ENCODE data around the gene EFTUD2.

The EFTUD2 gene

GRCh38 chr17:44900894-44901293 is 1.6 kb upstream of the EFTUD2 start:
- no peaks in the 10 kb centered on the region for H3K9me3 ChIP-seq (ENCODE audit: control insufficient read depth in 1 of 2, low read length in 2 of 2)
- no peaks in the 10 kb centered on the region for H3K36me3 ChIP-seq (ENCODE audit: control insufficient read depth in 1 of 2, insufficient read depth in 2 of 2, low read length in 2 of 2)
- H3K27me3 ChIP-seq (ENCODE audit: low read depth, low read length) = no peaks in the 10 kb centered on the region
- peaks cover 14 to 25% of the 10 kb centered on the region in 2 donors for H3K4me1 ChIP-seq (ENCODE audit: control insufficient read depth in 1 of 2, insufficient read depth in 2 of 2, low read length in 2 of 2)
- no peak overlapping the region for H3K27ac ChIP-seq (ENCODE audit: low read length)
- no peak overlapping the region for H3K4me3 ChIP-seq (ENCODE audit: low read depth in 1 of 2, low read length in 2 of 2)

GRCh38 chr17:44898768-44899073 is 524 bp downstream of the EFTUD2 start:
- Histone ChIP-seq H3K36me3 (ENCODE audit: control insufficient read depth in 1 of 2, insufficient read depth in 2 of 2, low read length in 2 of 2) (peaks cover 5% of the 10 kb centered on the region in 2 donors), H3K27me3 (ENCODE audit: low read depth, low read length) (no peaks in the 10 kb centered on the region), H3K4me3 (ENCODE audit: low read depth in 1 of 2, low read length in 2 of 2) (peak overlapping the region; percentile 91 to 99), H3K4me1 (ENCODE audit: control insufficient read depth in 1 of 2, insufficient read depth in 2 of 2, low read length in 2 of 2) (peaks cover 11 to 25% of the 10 kb centered on the region in 2 donors), H3K9me3 (ENCODE audit: control insufficient read depth in 1 of 2, low read length in 2 of 2) (no peaks in the 10 kb centered on the region), H3K27ac (ENCODE audit: low read length) (peak overlapping the region; percentile 95)

GRCh38 chr17:44894642-44895041 is 4.6 kb downstream of the EFTUD2 start:
- H3K9me3 ChIP-seq (ENCODE audit: control insufficient read depth in 1 of 2, low read length in 2 of 2) = no peaks in the 10 kb centered on the region
- peaks cover 0 to 14% of the 10 kb centered on the region in 2 donors for H3K4me1 ChIP-seq (ENCODE audit: control insufficient read depth in 1 of 2, insufficient read depth in 2 of 2, low read length in 2 of 2)
- no peaks in the 10 kb centered on the region for H3K27me3 ChIP-seq (ENCODE audit: low read depth, low read length)
- no peak overlapping the region for H3K27ac ChIP-seq (ENCODE audit: low read length)
- no peak overlapping the region for H3K4me3 ChIP-seq (ENCODE audit: low read depth in 1 of 2, low read length in 2 of 2)
- peaks cover 14% of the 10 kb centered on the region in 2 donors for H3K36me3 ChIP-seq (ENCODE audit: control insufficient read depth in 1 of 2, insufficient read depth in 2 of 2, low read length in 2 of 2)

- no peaks in the 10 kb centered on the region for H3K9me3 ChIP-seq (ENCODE audit: control insufficient read depth in 1 of 2, low read length in 2 of 2)
- H3K4me3 ChIP-seq (ENCODE audit: low read depth in 1 of 2, low read length in 2 of 2) = no peak overlapping the region
- no peak overlapping the region for H3K27ac ChIP-seq (ENCODE audit: low read length)
- no peaks in the 10 kb centered on the region for H3K27me3 ChIP-seq (ENCODE audit: low read depth, low read length)
- H3K36me3 ChIP-seq (ENCODE audit: control insufficient read depth in 1 of 2, insufficient read depth in 2 of 2, low read length in 2 of 2) = peaks cover 14 to 22% of the 10 kb centered on the region in 2 donors
- H3K4me1 ChIP-seq (ENCODE audit: control insufficient read depth in 1 of 2, insufficient read depth in 2 of 2, low read length in 2 of 2) = peaks cover 0 to under 1% of the 10 kb centered on the region in 2 donors
These were observed 7.0 kb downstream of the EFTUD2 start for GRCh38 chr17:44892250-44892649.

- H3K4me3 ChIP-seq (ENCODE audit: low read depth in 1 of 2, low read length in 2 of 2) = no peak overlapping the region
- peaks cover 27 to 46% of the 10 kb centered on the region in 2 donors for H3K36me3 ChIP-seq (ENCODE audit: control insufficient read depth in 1 of 2, insufficient read depth in 2 of 2, low read length in 2 of 2)
These were observed 10.2 kb downstream of the EFTUD2 start for GRCh38 chr17:44889003-44889402.

GRCh38 chr17:44887971-44888954 is 11.0 kb downstream of the EFTUD2 start:
- Histone ChIP-seq H3K9me3 (ENCODE audit: control insufficient read depth in 1 of 2, low read length in 2 of 2) (no peaks in the 10 kb centered on the region), H3K36me3 (ENCODE audit: control insufficient read depth in 1 of 2, insufficient read depth in 2 of 2, low read length in 2 of 2) (peaks cover 30 to 48% of the 10 kb centered on the region in 2 donors), H3K27me3 (ENCODE audit: low read depth, low read length) (no peaks in the 10 kb centered on the region), H3K4me3 (ENCODE audit: low read depth in 1 of 2, low read length in 2 of 2) (no peak overlapping the region), H3K27ac (ENCODE audit: low read length) (no peak overlapping the region), H3K4me1 (ENCODE audit: control insufficient read depth in 1 of 2, insufficient read depth in 2 of 2, low read length in 2 of 2) (no peaks in the 10 kb centered on the region)

More at GRCh38 chr17:44889003-44889402, 10.2 kb downstream of the EFTUD2 start:
- H3K27ac ChIP-seq (ENCODE audit: low read length) = no peak overlapping the region
- H3K9me3 ChIP-seq (ENCODE audit: control insufficient read depth in 1 of 2, low read length in 2 of 2) = no peaks in the 10 kb centered on the region
- H3K4me1 ChIP-seq (ENCODE audit: control insufficient read depth in 1 of 2, insufficient read depth in 2 of 2, low read length in 2 of 2) = no peaks in the 10 kb centered on the region
- H3K27me3 ChIP-seq (ENCODE audit: low read depth, low read length) = no peaks in the 10 kb centered on the region

- Histone ChIP-seq H3K9me3 (ENCODE audit: control insufficient read depth in 1 of 2, low read length in 2 of 2) (no peaks in the 10 kb centered on the region), H3K4me1 (ENCODE audit: control insufficient read depth in 1 of 2, insufficient read depth in 2 of 2, low read length in 2 of 2) (no peaks in the 10 kb centered on the region), H3K27me3 (ENCODE audit: low read depth, low read length) (no peaks in the 10 kb centered on the region), H3K27ac (ENCODE audit: low read length) (no peak overlapping the region), H3K36me3 (ENCODE audit: control insufficient read depth in 1 of 2, insufficient read depth in 2 of 2, low read length in 2 of 2) (peaks cover 40 to 54% of the 10 kb centered on the region in 2 donors), H3K4me3 (ENCODE audit: low read depth in 1 of 2, low read length in 2 of 2) (no peak overlapping the region)
These were observed 12.2 kb downstream of the EFTUD2 start for GRCh38 chr17:44887016-44887415.

- peaks cover 45 to 72% of the 10 kb centered on the region in 2 donors for H3K36me3 ChIP-seq (ENCODE audit: control insufficient read depth in 1 of 2, insufficient read depth in 2 of 2, low read length in 2 of 2)
- no peaks in the 10 kb centered on the region for H3K9me3 ChIP-seq (ENCODE audit: control insufficient read depth in 1 of 2, low read length in 2 of 2)
- H3K27me3 ChIP-seq (ENCODE audit: low read depth, low read length) = no peaks in the 10 kb centered on the region
- no peak overlapping the region for H3K27ac ChIP-seq (ENCODE audit: low read length)
- no peak overlapping the region for H3K4me3 ChIP-seq (ENCODE audit: low read depth in 1 of 2, low read length in 2 of 2)
- no peaks in the 10 kb centered on the region for H3K4me1 ChIP-seq (ENCODE audit: control insufficient read depth in 1 of 2, insufficient read depth in 2 of 2, low read length in 2 of 2)
These were observed 14.3 kb downstream of the EFTUD2 start for GRCh38 chr17:44884941-44885340.

- H3K4me3 ChIP-seq (ENCODE audit: low read depth in 1 of 2, low read length in 2 of 2) = no peak overlapping the region
- peaks cover 54 to 75% of the 10 kb centered on the region in 2 donors for H3K36me3 ChIP-seq (ENCODE audit: control insufficient read depth in 1 of 2, insufficient read depth in 2 of 2, low read length in 2 of 2)
- H3K27ac ChIP-seq (ENCODE audit: low read length) = no peak overlapping the region
- no peaks in the 10 kb centered on the region for H3K9me3 ChIP-seq (ENCODE audit: control insufficient read depth in 1 of 2, low read length in 2 of 2)
- no peaks in the 10 kb centered on the region for H3K4me1 ChIP-seq (ENCODE audit: control insufficient read depth in 1 of 2, insufficient read depth in 2 of 2, low read length in 2 of 2)
- H3K27me3 ChIP-seq (ENCODE audit: low read depth, low read length) = no peaks in the 10 kb centered on the region
These were observed 18.1 kb downstream of the EFTUD2 start for GRCh38 chr17:44881145-44881544.

GRCh38 chr17:44880062-44880461 is 19.2 kb downstream of the EFTUD2 start:
- no peaks in the 10 kb centered on the region for H3K4me1 ChIP-seq (ENCODE audit: control insufficient read depth in 1 of 2, insufficient read depth in 2 of 2, low read length in 2 of 2)
- H3K36me3 ChIP-seq (ENCODE audit: control insufficient read depth in 1 of 2, insufficient read depth in 2 of 2, low read length in 2 of 2) = peaks cover 53 to 72% of the 10 kb centered on the region in 2 donors
- H3K27me3 ChIP-seq (ENCODE audit: low read depth, low read length) = no peaks in the 10 kb centered on the region
- H3K27ac ChIP-seq (ENCODE audit: low read length) = no peak overlapping the region
- no peaks in the 10 kb centered on the region for H3K9me3 ChIP-seq (ENCODE audit: control insufficient read depth in 1 of 2, low read length in 2 of 2)
- H3K4me3 ChIP-seq (ENCODE audit: low read depth in 1 of 2, low read length in 2 of 2) = no peak overlapping the region

- peaks cover 53 to 66% of the 10 kb centered on the region in 2 donors for H3K36me3 ChIP-seq (ENCODE audit: control insufficient read depth in 1 of 2, insufficient read depth in 2 of 2, low read length in 2 of 2)
- no peak overlapping the region for H3K27ac ChIP-seq (ENCODE audit: low read length)
- no peaks in the 10 kb centered on the region for H3K9me3 ChIP-seq (ENCODE audit: control insufficient read depth in 1 of 2, low read length in 2 of 2)
- no peaks in the 10 kb centered on the region for H3K4me1 ChIP-seq (ENCODE audit: control insufficient read depth in 1 of 2, insufficient read depth in 2 of 2, low read length in 2 of 2)
- H3K27me3 ChIP-seq (ENCODE audit: low read depth, low read length) = no peaks in the 10 kb centered on the region
- H3K4me3 ChIP-seq (ENCODE audit: low read depth in 1 of 2, low read length in 2 of 2) = no peak overlapping the region
These were observed 19.9 kb downstream of the EFTUD2 start for GRCh38 chr17:44879376-44879775.
